ENCODE measurements around the gene SLC22A6.

The SLC22A6 gene

DNA sequence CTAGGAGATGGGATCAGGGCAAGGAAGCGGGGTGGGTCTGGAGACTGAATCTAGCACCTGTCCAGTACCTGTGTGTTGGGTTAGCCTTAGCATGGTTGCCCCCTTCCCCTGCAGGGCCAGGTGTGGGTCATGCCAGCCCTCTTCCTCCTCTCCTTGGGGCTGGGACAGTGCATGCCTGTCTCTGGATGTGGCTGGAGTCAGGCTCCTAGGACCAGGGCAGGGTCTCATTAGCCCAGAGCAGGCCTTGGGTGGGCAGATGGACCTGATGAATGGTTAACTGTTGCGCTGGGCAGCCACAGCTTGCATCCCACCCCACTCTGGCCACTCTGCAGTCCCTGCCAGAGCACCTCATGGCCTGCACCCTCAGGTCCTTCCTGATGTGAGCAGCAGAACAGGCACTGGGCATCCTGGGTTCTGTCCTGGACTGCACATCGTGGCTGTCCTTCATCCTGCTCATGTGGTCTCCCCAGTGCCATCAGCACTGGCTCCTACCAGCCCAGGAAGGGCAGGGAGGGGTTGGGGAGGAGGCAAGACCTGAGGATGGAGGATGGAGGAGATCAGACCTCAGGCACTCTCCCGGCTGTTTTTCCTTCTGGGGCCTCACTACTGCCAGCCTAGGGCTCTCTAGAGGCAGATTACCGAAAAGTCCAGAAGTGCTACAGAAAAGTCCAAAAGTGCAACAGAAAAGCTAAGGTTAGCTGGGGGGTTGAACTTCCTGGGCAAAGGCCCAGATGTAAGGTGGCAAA is 50.8 kb downstream of the SLC22A6 start:
- CTCF ChIA-PET: interaction anchor here (1.2 kb wide), 1 partner anchor 87 kb away, joined by 3 read pairs; no protein-coding TSS in a partner anchor

More for the DNA sequence above, 50.8 kb downstream of the SLC22A6 start:
- H3K9me3 ChIP-seq (ENCODE audit: control insufficient read depth, insufficient read depth, low read depth, low read length): no peaks in the 10 kb centered on the region
- no peaks in the 10 kb centered on the region for H3K4me1 ChIP-seq (ENCODE audit: control insufficient read depth, insufficient read depth, low read length)
- H3K4me3 ChIP-seq (ENCODE audit: low read depth, low read length): no peak overlapping the region
- no peaks in the 10 kb centered on the region for H3K36me3 ChIP-seq (ENCODE audit: control insufficient read depth in 2 of 2, insufficient read depth in 1 of 2, low read length in 2 of 2)
- no peak for TF ChIP-seq OVOL3 (tag by site-specific recombination; IDR thresholded peaks at IDR 0.05)
- TF ChIP-seq, protein P1, sequence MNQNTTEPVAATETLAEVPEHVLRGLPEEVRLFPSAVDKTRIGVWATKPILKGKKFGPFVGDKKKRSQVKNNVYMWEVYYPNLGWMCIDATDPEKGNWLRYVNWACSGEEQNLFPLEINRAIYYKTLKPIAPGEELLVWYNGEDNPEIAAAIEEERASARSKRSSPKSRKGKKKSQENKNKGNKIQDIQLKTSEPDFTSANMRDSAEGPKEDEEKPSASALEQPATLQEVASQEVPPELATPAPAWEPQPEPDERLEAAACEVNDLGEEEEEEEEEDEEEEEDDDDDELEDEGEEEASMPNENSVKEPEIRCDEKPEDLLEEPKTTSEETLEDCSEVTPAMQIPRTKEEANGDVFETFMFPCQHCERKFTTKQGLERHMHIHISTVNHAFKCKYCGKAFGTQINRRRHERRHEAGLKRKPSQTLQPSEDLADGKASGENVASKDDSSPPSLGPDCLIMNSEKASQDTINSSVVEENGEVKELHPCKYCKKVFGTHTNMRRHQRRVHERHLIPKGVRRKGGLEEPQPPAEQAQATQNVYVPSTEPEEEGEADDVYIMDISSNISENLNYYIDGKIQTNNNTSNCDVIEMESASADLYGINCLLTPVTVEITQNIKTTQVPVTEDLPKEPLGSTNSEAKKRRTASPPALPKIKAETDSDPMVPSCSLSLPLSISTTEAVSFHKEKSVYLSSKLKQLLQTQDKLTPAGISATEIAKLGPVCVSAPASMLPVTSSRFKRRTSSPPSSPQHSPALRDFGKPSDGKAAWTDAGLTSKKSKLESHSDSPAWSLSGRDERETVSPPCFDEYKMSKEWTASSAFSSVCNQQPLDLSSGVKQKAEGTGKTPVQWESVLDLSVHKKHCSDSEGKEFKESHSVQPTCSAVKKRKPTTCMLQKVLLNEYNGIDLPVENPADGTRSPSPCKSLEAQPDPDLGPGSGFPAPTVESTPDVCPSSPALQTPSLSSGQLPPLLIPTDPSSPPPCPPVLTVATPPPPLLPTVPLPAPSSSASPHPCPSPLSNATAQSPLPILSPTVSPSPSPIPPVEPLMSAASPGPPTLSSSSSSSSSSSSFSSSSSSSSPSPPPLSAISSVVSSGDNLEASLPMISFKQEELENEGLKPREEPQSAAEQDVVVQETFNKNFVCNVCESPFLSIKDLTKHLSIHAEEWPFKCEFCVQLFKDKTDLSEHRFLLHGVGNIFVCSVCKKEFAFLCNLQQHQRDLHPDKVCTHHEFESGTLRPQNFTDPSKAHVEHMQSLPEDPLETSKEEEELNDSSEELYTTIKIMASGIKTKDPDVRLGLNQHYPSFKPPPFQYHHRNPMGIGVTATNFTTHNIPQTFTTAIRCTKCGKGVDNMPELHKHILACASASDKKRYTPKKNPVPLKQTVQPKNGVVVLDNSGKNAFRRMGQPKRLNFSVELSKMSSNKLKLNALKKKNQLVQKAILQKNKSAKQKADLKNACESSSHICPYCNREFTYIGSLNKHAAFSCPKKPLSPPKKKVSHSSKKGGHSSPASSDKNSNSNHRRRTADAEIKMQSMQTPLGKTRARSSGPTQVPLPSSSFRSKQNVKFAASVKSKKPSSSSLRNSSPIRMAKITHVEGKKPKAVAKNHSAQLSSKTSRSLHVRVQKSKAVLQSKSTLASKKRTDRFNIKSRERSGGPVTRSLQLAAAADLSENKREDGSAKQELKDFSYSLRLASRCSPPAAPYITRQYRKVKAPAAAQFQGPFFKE (tag by site-specific recombination; IDR thresholded peaks at IDR 0.05; ENCODE audit: borderline replicate concordance): no peak
- TF ChIP-seq ZSCAN30 (tag by site-specific recombination; IDR thresholded peaks at IDR 0.05): no peak
- TF ChIP-seq ZNF76 (tag by site-specific recombination; IDR thresholded peaks at IDR 0.05; ENCODE audit: borderline replicate concordance, low read depth): no peak
- no peak for TF ChIP-seq MZF1 (tag by site-specific recombination; IDR thresholded peaks at IDR 0.05; ENCODE audit: borderline replicate concordance)
- TF ChIP-seq, protein P2, sequence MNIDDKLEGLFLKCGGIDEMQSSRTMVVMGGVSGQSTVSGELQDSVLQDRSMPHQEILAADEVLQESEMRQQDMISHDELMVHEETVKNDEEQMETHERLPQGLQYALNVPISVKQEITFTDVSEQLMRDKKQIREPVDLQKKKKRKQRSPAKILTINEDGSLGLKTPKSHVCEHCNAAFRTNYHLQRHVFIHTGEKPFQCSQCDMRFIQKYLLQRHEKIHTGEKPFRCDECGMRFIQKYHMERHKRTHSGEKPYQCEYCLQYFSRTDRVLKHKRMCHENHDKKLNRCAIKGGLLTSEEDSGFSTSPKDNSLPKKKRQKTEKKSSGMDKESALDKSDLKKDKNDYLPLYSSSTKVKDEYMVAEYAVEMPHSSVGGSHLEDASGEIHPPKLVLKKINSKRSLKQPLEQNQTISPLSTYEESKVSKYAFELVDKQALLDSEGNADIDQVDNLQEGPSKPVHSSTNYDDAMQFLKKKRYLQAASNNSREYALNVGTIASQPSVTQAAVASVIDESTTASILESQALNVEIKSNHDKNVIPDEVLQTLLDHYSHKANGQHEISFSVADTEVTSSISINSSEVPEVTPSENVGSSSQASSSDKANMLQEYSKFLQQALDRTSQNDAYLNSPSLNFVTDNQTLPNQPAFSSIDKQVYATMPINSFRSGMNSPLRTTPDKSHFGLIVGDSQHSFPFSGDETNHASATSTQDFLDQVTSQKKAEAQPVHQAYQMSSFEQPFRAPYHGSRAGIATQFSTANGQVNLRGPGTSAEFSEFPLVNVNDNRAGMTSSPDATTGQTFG (tag by site-specific recombination; IDR thresholded peaks at IDR 0.05; ENCODE audit: borderline replicate concordance): no peak
- TF ChIP-seq ZFP3 (tag by site-specific recombination; IDR thresholded peaks at IDR 0.05; ENCODE audit: low read depth): no peak
- TF ChIP-seq YY1 (tag by site-specific recombination; IDR thresholded peaks at IDR 0.05): no peak
- TF ChIP-seq, protein P3, sequence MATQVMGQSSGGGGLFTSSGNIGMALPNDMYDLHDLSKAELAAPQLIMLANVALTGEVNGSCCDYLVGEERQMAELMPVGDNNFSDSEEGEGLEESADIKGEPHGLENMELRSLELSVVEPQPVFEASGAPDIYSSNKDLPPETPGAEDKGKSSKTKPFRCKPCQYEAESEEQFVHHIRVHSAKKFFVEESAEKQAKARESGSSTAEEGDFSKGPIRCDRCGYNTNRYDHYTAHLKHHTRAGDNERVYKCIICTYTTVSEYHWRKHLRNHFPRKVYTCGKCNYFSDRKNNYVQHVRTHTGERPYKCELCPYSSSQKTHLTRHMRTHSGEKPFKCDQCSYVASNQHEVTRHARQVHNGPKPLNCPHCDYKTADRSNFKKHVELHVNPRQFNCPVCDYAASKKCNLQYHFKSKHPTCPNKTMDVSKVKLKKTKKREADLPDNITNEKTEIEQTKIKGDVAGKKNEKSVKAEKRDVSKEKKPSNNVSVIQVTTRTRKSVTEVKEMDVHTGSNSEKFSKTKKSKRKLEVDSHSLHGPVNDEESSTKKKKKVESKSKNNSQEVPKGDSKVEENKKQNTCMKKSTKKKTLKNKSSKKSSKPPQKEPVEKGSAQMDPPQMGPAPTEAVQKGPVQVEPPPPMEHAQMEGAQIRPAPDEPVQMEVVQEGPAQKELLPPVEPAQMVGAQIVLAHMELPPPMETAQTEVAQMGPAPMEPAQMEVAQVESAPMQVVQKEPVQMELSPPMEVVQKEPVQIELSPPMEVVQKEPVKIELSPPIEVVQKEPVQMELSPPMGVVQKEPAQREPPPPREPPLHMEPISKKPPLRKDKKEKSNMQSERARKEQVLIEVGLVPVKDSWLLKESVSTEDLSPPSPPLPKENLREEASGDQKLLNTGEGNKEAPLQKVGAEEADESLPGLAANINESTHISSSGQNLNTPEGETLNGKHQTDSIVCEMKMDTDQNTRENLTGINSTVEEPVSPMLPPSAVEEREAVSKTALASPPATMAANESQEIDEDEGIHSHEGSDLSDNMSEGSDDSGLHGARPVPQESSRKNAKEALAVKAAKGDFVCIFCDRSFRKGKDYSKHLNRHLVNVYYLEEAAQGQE (tag by site-specific recombination; IDR thresholded peaks at IDR 0.05): no peak
- no peak for TF ChIP-seq ZNF169 (tag by site-specific recombination; IDR thresholded peaks at IDR 0.05)
- TF ChIP-seq, protein P4, sequence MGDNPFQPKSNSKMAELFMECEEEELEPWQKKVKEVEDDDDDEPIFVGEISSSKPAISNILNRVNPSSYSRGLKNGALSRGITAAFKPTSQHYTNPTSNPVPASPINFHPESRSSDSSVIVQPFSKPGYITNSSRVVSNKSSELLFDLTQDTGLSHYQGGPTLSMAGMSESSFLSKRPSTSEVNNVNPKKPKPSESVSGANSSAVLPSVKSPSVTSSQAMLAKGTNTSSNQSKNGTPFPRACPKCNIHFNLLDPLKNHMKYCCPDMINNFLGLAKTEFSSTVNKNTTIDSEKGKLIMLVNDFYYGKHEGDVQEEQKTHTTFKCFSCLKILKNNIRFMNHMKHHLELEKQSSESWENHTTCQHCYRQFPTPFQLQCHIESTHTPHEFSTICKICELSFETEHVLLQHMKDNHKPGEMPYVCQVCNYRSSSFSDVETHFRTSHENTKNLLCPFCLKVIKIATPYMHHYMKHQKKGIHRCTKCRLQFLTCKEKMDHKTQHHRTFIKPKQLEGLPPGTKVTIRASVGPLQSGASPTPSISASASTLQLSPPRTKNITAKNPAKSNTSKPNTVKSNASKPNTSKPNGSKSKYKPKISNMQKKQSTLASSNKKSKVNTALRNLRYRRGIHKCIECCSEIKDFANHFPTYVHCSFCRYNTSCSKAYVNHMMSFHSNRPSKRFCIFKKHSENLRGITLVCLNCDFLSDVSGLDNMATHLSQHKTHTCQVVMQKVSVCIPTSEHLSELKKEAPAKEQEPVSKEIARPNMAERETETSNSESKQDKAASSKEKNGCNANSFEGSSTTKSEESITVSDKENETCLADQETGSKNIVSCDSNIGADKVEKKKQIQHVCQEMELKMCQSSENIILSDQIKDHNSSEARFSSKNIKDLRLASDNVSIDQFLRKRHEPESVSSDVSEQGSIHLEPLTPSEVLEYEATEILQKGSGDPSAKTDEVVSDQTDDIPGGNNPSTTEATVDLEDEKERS (tag by site-specific recombination; IDR thresholded peaks at IDR 0.05): no peak
- TF ChIP-seq, protein P5, sequence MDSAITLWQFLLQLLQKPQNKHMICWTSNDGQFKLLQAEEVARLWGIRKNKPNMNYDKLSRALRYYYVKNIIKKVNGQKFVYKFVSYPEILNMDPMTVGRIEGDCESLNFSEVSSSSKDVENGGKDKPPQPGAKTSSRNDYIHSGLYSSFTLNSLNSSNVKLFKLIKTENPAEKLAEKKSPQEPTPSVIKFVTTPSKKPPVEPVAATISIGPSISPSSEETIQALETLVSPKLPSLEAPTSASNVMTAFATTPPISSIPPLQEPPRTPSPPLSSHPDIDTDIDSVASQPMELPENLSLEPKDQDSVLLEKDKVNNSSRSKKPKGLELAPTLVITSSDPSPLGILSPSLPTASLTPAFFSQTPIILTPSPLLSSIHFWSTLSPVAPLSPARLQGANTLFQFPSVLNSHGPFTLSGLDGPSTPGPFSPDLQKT (IDR thresholded peaks at IDR 0.05; ENCODE audit: borderline replicate concordance, low read depth, low read length): no peak
- H3K27ac ChIP-seq (ENCODE audit: extremely low read depth, low read depth, low read length): no peak overlapping the region
- POLR2A ChIA-PET: no interaction called here
